Fibroblast of lung (primary cell): ENCODE data around the gene SETDB1. TPM values are rescaled to one million over a fixed set of nuclear protein-coding genes. Genes with fewer than 3 reads are reported as not detected.

Experiments
- DNase-seq, 2 donors: peaks; one replicate each; pipeline versions ENCODE4 v3.0.0 to v3.0.0-alpha.2; 2010; ENCODE audit warnings: low read depth in 2 of 2
- H2AFZ ChIP-seq: 2 replicates; pipeline ENCODE4 v1.5.1; 2012; ENCODE audit warnings: low read length, control low read depth, inconsistent platforms
- H3K27ac ChIP-seq: 2 replicates; pipeline ENCODE4 v1.5.1; 2011; ENCODE audit warnings: low read length, control low read depth; ENCODE audit not compliant: insufficient read depth
- H3K27me3 ChIP-seq: 2 replicates; pipeline ENCODE4 v1.5.1; 2011; ENCODE audit warnings: mild to moderate bottlenecking, low read length; ENCODE audit not compliant: control insufficient read depth, insufficient read depth
- H3K36me3 ChIP-seq: 2 replicates; pipeline ENCODE4 v1.5.1; 2011; ENCODE audit warnings: low read length; ENCODE audit not compliant: control insufficient read depth, insufficient read depth
- H3K4me1 ChIP-seq: 2 replicates; pipeline ENCODE4 v1.5.1; 2011; ENCODE audit warnings: low read length; ENCODE audit not compliant: control insufficient read depth, insufficient read depth; ENCODE audit errors: extremely low read depth
- H3K4me2 ChIP-seq: 2 replicates; pipeline ENCODE4 v1.5.1; 2011; ENCODE audit warnings: low read length, control low read depth; ENCODE audit not compliant: insufficient read depth; ENCODE audit errors: extremely low read depth
- H3K4me3 ChIP-seq, 4 experiments: fragments of 200-600 bp in 1 of 4; sonication (generic) in 1 of 4; replicated peaks in 1 of 4; 2 replicates each; pipeline ENCODE4 v1.5.1; 2011 to 2016; ENCODE audit warnings: low read length in 4 of 4, low read depth in 3 of 4, mild to moderate bottlenecking in 3 of 4, control low read depth in 2 of 4, inconsistent platforms in 1 of 4, mixed read lengths in 1 of 4; ENCODE audit not compliant: insufficient read depth in 1 of 4; ENCODE audit errors: control extremely low read depth in 1 of 4
- H3K79me2 ChIP-seq: 2 replicates; pipeline ENCODE4 v1.5.1; 2012; ENCODE audit warnings: mild to moderate bottlenecking, low read length, inconsistent platforms; ENCODE audit not compliant: control insufficient read depth, insufficient read depth
- H3K9ac ChIP-seq: 2 replicates; pipeline ENCODE4 v1.5.1; 2011; ENCODE audit warnings: mild to moderate bottlenecking, low read length, control low read depth; ENCODE audit not compliant: insufficient read depth
- H3K9me3 ChIP-seq: 2 replicates; pipeline ENCODE4 v1.5.1; 2012; ENCODE audit warnings: low read depth, low read length; ENCODE audit not compliant: control insufficient read depth, insufficient read depth
- H4K20me1 ChIP-seq: 2 replicates; pipeline ENCODE4 v1.5.1; 2011; ENCODE audit warnings: low read length; ENCODE audit not compliant: control insufficient read depth, insufficient read depth; ENCODE audit errors: extremely low read depth
- CTCF ChIP-seq, 2 donors: IDR thresholded peaks in 1 of 2; conservative IDR thresholded peaks in 1 of 2; 1 replicate in 1 of 2; 2 replicates in 1 of 2; pipeline ENCODE4 v1.5.1; 2011 to 2012; ENCODE audit warnings: low read length in 2 of 2, control low read depth in 1 of 2, inconsistent platforms in 1 of 2, low read depth in 1 of 2, mild to moderate bottlenecking in 1 of 2
- EZH2 ChIP-seq: IDR thresholded peaks from 2 replicates; pipeline ENCODE4 v1.5.1; 2012; ENCODE audit warnings: low read length, control low read depth, mild to moderate bottlenecking; ENCODE audit errors: missing control alignments
- polyA plus RNA-seq, 2 donors: library from polyadenylated mRNA; depleted of rRNA in 1 of 2; stranded (reverse) in 1 of 2; unstranded in 1 of 2; fragments of >200 nt; gene quantifications; 2 replicates each; pipeline ENCODE4 v1.2.1, GENCODE V29; 2011 to 2012; ENCODE audit warnings: missing spikeins in 1 of 2
- total RNA-seq: library from RNA; depleted of rRNA; stranded (reverse); fragments of >200 nt; gene quantifications from 2 replicates; pipeline ENCODE4 v1.2.1, GENCODE V29; 2014

The SETDB1 gene
- total and polyA plus RNA-seq, 2 donors (not counting 1 experiment from before 2014, with no cell fraction given), result 27.0 to 30.7 TPM

DNA sequence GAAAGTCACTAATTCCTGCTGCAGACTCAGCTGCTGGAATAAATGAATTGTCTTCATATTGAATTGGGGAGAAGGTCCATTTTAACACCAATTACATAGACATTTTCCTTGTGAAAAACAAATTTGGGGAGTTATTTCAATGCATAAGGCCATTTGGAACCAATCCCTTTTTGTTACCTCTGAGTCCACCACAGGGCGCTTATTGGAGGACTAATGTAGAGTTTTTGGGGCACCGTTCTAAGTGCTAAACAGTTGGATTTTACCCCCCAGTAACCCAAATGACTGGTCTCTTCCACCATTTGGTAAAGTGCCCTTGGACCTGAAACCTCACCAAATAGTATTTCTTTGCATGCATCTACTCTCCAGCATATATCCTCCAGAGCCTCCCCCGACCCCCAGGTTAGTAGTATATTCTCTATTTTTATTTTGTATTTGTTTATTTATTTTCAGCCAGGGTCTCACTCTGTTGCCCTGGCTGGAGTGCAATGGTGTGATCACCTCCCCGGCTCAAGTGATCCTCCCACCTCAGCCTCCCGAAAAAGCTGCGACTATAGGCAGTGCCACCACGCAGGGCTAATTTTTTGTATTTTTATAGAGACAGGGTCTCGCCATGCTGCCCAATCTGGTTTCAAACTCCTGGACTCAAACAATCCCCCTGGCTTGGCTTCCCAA is 83.6 kb downstream of the SETDB1 start:
- Histone ChIP-seq H3K36me3 (no peaks in the 10 kb centered on the region), H3K9ac (no peak overlapping the region), H3K9me3 (no peaks in the 10 kb centered on the region), H3K4me1 (peaks cover 14% of the 10 kb centered on the region), H3K27ac (peak overlapping the region; percentile 94), H3K27me3 (no peaks in the 10 kb centered on the region), H2AFZ (no peak overlapping the region), H3K4me2 (peak overlapping the region; percentile 94), H4K20me1 (no peaks in the 10 kb centered on the region), H3K79me2 (peaks cover 3% of the 10 kb centered on the region), H3K4me3 (peak overlapping the region in 2 of 4 experiments; percentile 83 to 94)
- TF ChIP-seq EZH2 (no peak), CTCF (conservative IDR thresholded peaks at IDR 0.05 in 1 of 2, IDR thresholded peaks at IDR 0.05 in 1 of 2; ENCODE audit: low read depth in 1 of 2, low read length in 2 of 2) (no peak)
- no peak for DNase-seq

DNA sequence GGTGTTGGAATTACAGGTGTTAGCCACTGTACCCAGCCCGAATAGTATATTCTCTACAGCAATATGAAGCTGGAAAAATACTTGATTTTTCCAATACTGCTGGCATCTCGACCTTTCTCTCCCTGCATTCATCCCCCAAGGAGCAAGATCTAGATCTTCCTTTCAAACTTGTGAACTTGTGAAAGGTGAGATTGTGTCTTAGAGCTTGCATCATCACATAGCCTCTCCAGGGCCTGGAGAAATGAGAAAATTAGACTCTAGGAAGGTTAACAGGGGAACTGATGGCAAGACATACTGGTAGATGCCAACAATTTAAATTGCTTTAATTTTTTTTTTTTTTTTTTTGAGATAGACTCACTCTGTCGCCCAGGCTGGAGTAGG is 84.2 kb downstream of the SETDB1 start:
- no peak for TF ChIP-seq EZH2
- no peak for TF ChIP-seq CTCF (conservative IDR thresholded peaks at IDR 0.05 in 1 of 2, IDR thresholded peaks at IDR 0.05 in 1 of 2; ENCODE audit: low read depth in 1 of 2, low read length in 2 of 2)
- Histone ChIP-seq H3K9ac (no peak overlapping the region), H3K27ac (no peak overlapping the region), H2AFZ (no peak overlapping the region), H3K36me3 (no peaks in the 10 kb centered on the region), H3K4me3 (no peak overlapping the region), H3K4me2 (no peak overlapping the region), H4K20me1 (no peaks in the 10 kb centered on the region), H3K27me3 (no peaks in the 10 kb centered on the region), H3K79me2 (peaks cover 3% of the 10 kb centered on the region), H3K4me1 (peaks cover 14% of the 10 kb centered on the region), H3K9me3 (no peaks in the 10 kb centered on the region)
- no peak for DNase-seq

GRCh38 chr1:151011154-151011850 is 85.1 kb downstream of the SETDB1 start:
- Histone ChIP-seq H3K4me1 (peaks cover 13% of the 10 kb centered on the region), H3K9me3 (no peaks in the 10 kb centered on the region), H3K4me2 (no peak overlapping the region), H3K36me3 (no peaks in the 10 kb centered on the region), H3K4me3 (no peak overlapping the region), H3K27me3 (no peaks in the 10 kb centered on the region), H3K79me2 (no peaks in the 10 kb centered on the region), H3K27ac (no peak overlapping the region), H3K9ac (no peak overlapping the region), H4K20me1 (no peaks in the 10 kb centered on the region), H2AFZ (no peak overlapping the region)
- TF ChIP-seq EZH2, result no peak
- DNase-seq, result no peak
